NB4 (cell line): ENCODE data around the gene ITIH1.

Experiments
- MYC ChIP-seq: IDR thresholded peaks from 2 replicates; pipeline ENCODE4 v1.6.1; 2011; ENCODE audit warnings: low read depth, low read length
- POLR2A ChIP-seq: IDR thresholded peaks from 2 replicates; pipeline ENCODE4 v1.6.1; 2011; ENCODE audit warnings: mild to moderate bottlenecking; ENCODE audit not compliant: insufficient read length; ENCODE audit errors: extremely low read depth
- TF ChIP-seq, protein P1 (sequence below): IDR thresholded peaks from one replicate; pipeline ENCODE4 v1.5.1; 2012; ENCODE audit warnings: low read depth, low read length
- TF ChIP-seq, protein P2 (sequence below): IDR thresholded peaks from 2 replicates; pipeline ENCODE4 v1.6.1; 2011; ENCODE audit warnings: low read depth, low read length

DNA sequence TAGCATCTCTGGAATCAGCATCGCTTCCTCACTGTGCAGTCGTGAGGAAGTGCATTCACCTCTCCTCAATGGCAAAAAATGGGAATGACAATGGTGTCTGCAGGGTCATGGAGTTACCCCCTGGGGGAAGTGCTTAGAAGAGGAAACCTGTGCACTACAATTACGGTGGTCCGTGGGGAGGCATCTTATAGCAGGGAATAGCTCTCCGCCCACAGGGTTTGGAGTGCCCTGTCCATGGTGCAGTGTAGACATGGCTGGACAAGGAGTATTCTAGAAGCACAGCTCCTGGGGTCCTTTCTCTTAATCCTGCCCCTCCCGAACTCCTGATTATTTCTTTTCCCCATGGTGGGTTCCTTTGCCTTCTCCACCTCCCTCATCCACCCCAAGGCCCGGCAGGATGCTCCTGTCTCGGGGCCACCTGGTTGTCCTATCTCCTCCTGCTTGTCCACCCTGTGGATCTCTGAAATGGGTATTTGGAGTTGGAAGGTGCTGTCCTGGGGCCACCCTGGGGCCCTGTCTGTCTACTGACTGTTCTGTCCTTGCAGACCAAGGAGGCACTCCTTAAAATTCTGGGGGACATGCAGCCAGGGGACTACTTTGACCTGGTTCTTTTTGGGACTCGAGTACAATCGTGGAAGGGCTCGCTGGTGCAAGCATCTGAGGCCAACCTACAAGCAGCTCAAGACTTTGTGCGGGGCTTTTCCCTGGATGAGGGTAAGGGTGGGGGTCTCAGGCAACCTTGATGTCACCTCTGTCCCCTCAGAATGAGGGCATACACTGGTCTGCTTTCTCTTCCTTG, 5.2 kb downstream of the ITIH1 start:
- TF ChIP-seq, protein P1, sequence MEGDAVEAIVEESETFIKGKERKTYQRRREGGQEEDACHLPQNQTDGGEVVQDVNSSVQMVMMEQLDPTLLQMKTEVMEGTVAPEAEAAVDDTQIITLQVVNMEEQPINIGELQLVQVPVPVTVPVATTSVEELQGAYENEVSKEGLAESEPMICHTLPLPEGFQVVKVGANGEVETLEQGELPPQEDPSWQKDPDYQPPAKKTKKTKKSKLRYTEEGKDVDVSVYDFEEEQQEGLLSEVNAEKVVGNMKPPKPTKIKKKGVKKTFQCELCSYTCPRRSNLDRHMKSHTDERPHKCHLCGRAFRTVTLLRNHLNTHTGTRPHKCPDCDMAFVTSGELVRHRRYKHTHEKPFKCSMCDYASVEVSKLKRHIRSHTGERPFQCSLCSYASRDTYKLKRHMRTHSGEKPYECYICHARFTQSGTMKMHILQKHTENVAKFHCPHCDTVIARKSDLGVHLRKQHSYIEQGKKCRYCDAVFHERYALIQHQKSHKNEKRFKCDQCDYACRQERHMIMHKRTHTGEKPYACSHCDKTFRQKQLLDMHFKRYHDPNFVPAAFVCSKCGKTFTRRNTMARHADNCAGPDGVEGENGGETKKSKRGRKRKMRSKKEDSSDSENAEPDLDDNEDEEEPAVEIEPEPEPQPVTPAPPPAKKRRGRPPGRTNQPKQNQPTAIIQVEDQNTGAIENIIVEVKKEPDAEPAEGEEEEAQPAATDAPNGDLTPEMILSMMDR, result no peak
- TF ChIP-seq, protein P2, sequence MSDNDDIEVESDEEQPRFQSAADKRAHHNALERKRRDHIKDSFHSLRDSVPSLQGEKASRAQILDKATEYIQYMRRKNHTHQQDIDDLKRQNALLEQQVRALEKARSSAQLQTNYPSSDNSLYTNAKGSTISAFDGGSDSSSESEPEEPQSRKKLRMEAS, result no peak
- no peak for TF ChIP-seq POLR2A
- TF ChIP-seq MYC, result no peak
